ENCODE data around the gene MUC20. TPM values are rescaled to one million over a fixed set of nuclear protein-coding genes. Genes with fewer than 3 reads are reported as not detected.
"Not testable (repeated sequence)": the region's sequence is repeated elsewhere in the genome, so short reads cannot be mapped to it uniquely, and the experiment has no call there.

The MUC20 gene
- total RNA-seq, 1 donor from 2014 or later = 6.5 TPM

DNA sequence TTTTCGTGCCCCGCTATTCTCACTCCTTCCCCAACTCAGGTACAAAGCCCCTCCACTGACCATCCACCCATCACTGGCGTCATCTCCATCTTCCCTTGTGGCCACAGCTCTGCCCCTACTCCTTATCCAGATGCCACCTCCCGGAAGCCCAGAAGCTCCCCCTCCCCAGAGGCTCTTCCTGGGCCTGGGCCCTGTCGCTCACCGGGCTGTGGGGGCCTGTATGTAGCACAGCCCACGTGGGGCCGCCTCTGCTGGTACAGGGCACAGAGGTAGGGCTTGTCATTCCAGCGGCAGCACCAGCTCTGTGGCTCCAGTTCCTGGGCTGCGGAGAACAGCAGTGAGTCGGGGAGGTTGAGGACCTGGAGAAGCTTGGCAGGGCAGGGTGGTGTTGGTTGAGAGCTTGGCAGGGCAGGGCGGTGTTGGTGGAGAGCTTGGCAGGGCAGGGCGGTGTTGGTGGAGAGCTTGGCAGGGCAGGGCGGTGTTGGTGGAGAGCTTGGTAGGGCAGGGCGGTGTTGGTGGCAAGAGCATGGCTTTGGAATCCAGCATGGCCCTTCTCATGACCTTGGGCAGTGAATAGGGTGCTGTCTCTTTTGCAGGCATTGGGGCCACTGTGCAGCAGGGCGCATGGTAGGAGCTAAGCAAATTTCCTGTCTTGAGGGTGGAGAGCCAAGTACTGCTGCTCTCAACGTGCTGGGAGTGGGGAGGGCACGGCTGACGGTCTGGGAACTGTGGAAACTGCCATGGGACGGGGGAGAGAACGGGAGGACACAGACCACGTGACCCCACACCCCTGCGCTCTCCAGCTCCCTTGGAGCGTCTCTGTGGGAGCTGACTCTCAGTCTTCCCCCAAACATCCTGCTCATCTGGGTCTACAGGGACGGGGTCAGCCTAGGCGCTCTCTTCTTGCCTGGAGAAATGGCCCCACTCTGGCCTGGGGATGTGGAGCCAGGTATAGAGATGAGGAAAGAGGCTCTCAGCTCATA, 43.4 kb downstream of the MUC20 start:
- intact Hi-C loops (cut with DNase I) = no loop called here
- DNase-seq (ENCODE audit: low spot score) = peak; percentile 59

DNA sequence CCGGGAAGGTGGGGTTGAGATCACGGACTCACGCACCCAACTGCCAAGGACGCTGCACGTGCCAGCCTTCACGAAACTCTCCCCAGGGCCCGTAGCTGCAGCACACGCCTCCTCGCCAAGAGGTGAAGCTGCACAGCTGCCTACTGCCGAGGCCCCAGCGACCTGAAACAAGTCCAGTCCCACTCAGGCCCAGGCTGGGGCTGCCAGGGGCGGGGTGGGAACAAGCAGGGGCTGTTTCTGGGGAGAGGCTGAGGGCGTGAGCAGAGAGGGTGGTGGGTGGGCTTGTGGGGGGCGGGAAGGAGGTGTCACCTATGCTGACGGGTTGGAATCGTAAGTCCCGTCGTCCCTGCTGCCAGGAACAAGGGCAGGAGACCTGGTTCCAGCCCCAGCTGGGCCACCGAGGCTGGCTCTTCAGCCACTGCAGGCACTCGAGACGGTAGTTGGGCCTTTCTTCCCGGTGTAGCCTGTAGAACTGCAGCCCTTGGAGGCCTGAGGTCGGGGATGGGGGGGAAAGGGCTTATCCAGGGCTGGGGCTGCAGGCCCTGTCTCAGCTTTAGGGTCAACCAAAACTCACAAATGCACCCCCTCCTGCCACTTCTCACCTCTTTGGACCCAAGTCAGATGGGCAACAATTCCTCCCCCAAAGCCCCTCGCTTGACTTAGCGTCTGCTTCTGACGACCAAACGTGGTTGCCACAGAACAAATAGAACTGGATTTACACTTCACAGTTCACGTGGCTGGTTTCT, 44.4 kb downstream of the MUC20 start:
- intact Hi-C loops (cut with DNase I) = no loop called here
- peak; percentile 62 for DNase-seq (ENCODE audit: low spot score)

DNA sequence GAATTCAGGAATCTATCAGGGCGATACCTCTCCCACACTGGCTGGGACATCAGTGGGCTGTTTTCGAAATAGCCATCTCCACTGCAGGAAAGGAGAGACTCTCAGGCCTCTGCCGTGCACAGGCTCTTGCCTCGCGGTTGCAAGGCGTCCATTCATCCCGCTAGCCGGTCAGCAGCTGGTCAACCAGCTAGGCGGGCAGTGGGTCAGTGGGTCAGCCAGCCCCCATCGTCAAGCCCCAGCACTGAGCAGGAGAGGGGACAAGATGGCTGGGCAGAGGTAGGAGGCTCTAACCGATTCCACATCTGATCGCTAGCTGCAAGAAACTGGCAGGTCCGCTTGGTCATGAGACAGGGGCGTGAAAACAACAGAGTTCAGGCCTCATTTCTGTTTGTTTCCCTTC, 45.9 kb downstream of the MUC20 start:
- peak; percentile 59 for DNase-seq (ENCODE audit: low spot score)
- intact Hi-C loops (cut with DNase I) = no loop called here

- peak; percentile 46 for DNase-seq (ENCODE audit: low spot score)
- intact Hi-C loops (cut with DNase I) = no loop called here
Measured at GRCh38 chr3:195767792-195768191, 47.0 kb downstream of the MUC20 start.

DNA sequence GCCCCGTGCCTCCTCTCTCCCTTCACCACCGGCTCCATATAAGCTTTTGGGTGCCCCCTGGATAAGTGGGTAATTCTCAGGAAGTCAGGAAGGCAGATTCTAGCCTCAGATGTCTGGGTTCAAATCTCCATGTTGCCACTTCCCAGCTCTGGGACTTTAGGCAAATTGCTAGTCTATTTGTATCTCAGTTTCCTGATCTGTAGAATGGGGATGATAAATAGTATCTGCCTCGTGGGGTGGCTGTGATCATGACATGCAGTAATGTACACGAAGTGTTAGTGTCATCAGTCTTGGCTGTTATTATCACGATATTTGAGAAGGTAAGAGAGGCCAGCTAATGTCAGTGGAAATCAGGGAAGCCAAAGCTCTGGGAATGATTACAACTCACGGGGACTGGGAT, 47.6 kb downstream of the MUC20 start:
- DNase-seq (ENCODE audit: low spot score) = peak; percentile 4
- intact Hi-C loops (cut with DNase I) = no loop called here

- peak; percentile 75 for DNase-seq (ENCODE audit: low spot score)
- intact Hi-C loops (cut with DNase I) = no loop called here
Measured at GRCh38 chr3:195768831-195769303, 48.1 kb downstream of the MUC20 start.

DNA sequence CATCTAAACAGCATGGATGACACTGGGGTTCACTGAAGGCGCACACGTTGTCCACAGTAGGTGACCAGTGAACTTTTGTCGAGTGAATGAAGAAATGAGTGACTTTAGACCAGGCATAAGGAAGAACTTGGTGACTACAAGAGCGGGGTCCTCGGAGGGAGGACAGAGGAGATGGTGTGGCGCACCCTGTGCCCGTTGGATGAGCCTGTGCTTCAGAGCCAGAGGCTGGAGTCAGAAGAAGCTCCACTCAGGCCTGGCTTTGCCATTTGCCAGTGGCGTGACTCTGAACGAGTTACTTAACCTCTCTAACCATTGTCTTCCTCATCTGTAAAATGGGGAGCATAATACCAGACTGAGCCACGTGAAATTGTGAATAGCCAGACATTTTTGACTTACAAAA, 48.8 kb downstream of the MUC20 start:
- intact Hi-C loops (cut with DNase I) = no loop called here
- peak; percentile 46 for DNase-seq (ENCODE audit: low spot score)

DNA sequence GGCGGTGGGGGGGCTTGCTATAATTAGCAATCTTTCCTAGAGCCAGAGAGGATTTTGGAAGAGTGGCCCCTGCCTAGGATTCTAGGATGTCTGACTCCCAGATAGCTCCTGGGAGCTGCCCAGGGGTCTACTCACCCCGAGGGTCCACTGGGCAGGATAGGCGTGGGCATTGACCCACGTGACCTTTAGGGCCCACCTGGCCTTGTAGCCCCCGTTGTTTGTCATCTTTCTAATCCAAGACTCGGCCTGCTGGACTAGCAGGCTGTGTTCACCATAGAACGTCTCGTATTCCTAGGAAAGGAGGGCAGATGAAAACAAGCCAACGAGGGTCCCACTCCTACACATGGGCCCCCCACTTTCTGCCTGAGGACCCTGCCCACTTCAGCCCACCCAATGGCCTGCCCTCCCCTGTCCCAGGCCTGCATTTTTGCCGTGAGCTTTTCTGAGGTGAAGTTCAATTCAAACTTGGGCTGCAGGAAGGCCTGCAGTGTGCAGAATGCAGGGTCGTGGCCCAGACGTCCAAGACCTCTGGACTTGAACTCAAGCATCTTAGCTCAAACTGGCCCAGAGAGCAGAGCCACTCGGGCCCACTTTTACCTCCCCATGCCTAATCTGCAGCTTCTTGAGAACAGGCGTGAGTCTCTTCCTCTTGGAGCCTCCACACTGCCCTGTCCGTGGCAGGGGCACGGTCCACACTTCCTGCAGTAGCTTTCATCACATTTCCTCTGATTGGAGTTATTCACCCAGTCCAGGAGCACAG, 49.5 kb downstream of the MUC20 start:
- intact Hi-C loops (cut with DNase I) = no loop called here

GRCh38 chr3:195770841-195771645, 50.3 kb downstream of the MUC20 start:
- intact Hi-C loops (cut with DNase I) = not testable (repeated sequence)

More for the DNA sequence above, 49.5 kb downstream of the MUC20 start:
- DNase-seq (ENCODE audit: low spot score) = peak; percentile 69

GRCh38 chr3:195771646-195772300, 51.0 kb downstream of the MUC20 start:
- intact Hi-C loops (cut with DNase I) = no loop called here
- peak; percentile 46 for DNase-seq (ENCODE audit: low spot score)

More at GRCh38 chr3:195770841-195771645, 50.3 kb downstream of the MUC20 start:
- DNase-seq (ENCODE audit: low spot score) = peak; percentile 24

- intact Hi-C loops (cut with DNase I) = no loop called here
- DNase-seq (ENCODE audit: low spot score) = peak; percentile 50
Measured at GRCh38 chr3:195773956-195774537, 53.3 kb downstream of the MUC20 start.

DNA sequence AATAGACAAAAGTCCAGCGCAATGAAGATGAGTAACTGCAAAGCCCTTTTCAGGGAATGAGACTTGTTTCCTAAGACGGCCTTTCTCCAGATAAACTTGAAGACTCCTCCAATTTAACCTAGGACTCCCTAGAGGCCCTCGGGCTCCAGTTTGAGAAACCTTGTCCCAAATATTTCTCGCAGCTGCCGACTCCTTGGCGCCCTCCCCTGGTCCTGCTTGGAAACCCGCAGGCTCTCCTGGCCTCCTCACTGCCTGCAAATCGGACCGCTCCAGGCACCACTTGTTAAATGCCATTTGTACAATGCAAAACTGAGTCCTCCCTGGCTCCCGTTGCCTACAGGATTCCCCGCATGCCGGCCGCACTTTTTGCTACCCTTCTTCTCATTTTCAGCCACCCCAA, 54.1 kb downstream of the MUC20 start:
- peak; percentile 77 for DNase-seq (ENCODE audit: low spot score)
- intact Hi-C loops (cut with DNase I) = no loop called here

- peak; percentile 36 for DNase-seq (ENCODE audit: low spot score)
- intact Hi-C loops (cut with DNase I) = no loop called here
Measured at GRCh38 chr3:195777975-195778374, 57.2 kb downstream of the MUC20 start.

DNA sequence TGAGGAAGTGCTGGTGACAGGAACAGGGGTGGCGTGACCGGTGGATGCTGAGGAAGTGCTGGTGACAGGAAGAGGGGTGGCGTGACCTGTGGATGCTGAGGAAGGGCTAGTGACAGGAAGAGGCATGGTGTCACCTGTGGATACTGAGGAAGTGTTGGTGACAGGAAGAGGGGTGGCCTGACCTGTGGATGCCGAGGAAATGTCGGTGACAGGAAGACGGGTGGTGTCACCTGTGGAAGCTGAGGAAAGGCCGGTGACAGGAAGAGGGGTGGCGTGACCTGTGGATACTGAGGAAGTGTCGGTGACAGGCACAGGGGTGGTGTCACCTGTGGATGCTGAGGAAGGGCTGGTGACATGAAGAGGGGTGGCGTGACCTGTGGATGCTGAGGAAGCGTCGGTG, 60.5 kb downstream of the MUC20 start:
- intact Hi-C loops (cut with DNase I) = not testable (repeated sequence)
- DNase-seq (ENCODE audit: low spot score) = peak; percentile 44

All from cardiac septum (tissue), 1 donor.